ENCODE measurements around the gene TCF23.

DNA sequence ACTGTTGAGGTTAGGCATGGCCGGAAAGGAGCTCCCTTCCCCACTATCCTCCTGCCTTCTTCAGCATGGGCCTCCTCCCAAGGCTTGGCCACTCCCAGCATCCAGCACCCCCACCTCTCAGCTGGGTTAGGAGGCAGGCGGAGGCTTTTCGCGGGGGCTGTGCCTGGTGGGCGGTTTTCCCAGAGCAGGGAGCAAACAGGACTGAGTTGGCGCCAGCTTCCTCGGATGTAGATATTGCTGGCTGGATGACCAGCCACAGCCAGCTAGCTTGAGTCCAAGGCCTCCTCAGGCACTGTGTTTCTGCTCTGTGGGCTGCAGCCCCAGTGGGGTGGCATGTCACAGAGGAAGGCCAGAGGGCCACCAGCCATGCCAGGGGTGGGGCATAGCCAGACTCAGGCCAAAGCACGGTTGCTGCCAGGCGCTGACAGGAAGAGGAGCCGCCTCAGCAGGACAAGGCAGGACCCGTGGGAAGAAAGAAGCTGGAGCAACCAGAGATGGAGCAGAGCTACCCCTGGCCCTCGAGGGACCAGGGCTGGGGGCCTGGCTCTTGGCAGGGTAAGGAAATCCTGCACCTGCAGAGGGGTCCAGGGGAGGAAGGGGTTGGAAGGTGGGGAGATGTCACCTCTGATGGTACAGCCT, at the start of gene TCF23:
- TF ChIP-seq, protein P1, sequence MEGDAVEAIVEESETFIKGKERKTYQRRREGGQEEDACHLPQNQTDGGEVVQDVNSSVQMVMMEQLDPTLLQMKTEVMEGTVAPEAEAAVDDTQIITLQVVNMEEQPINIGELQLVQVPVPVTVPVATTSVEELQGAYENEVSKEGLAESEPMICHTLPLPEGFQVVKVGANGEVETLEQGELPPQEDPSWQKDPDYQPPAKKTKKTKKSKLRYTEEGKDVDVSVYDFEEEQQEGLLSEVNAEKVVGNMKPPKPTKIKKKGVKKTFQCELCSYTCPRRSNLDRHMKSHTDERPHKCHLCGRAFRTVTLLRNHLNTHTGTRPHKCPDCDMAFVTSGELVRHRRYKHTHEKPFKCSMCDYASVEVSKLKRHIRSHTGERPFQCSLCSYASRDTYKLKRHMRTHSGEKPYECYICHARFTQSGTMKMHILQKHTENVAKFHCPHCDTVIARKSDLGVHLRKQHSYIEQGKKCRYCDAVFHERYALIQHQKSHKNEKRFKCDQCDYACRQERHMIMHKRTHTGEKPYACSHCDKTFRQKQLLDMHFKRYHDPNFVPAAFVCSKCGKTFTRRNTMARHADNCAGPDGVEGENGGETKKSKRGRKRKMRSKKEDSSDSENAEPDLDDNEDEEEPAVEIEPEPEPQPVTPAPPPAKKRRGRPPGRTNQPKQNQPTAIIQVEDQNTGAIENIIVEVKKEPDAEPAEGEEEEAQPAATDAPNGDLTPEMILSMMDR (tag by site-specific recombination; IDR thresholded peaks at IDR 0.05) = no peak
- TF ChIP-seq ZNF140 (tag by site-specific recombination; IDR thresholded peaks at IDR 0.05) (no peak), ZNF544 (tag by site-specific recombination; IDR thresholded peaks at IDR 0.05) (no peak), PRDM1 (tag by site-specific recombination; IDR thresholded peaks at IDR 0.05) (no peak), YY1 (tag by site-specific recombination; IDR thresholded peaks at IDR 0.05) (no peak), ZNF670 (tag by site-specific recombination; IDR thresholded peaks at IDR 0.05; ENCODE audit: low read depth) (no peak), ZNF292 (tag by site-specific recombination; IDR thresholded peaks at IDR 0.05; ENCODE audit: borderline replicate concordance, low read depth) (no peak), KLF10 (tag by site-specific recombination; IDR thresholded peaks at IDR 0.05) (no peak), ZNF274 (IDR thresholded peaks at IDR 0.05; ENCODE audit: low read length) (no peak), ZNF274 (tag by site-specific recombination; IDR thresholded peaks at IDR 0.05; ENCODE audit: borderline replicate concordance) (no peak)
- TF ChIP-seq, protein P2, sequence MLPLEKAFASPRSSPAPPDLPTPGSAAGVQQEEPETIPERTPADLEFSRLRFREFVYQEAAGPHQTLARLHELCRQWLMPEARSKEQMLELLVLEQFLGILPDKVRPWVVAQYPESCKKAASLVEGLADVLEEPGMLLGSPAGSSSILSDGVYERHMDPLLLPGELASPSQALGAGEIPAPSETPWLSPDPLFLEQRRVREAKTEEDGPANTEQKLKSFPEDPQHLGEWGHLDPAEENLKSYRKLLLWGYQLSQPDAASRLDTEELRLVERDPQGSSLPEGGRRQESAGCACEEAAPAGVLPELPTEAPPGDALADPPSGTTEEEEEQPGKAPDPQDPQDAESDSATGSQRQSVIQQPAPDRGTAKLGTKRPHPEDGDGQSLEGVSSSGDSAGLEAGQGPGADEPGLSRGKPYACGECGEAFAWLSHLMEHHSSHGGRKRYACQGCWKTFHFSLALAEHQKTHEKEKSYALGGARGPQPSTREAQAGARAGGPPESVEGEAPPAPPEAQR (tag by site-specific recombination; IDR thresholded peaks at IDR 0.05) = no peak
- TF ChIP-seq, protein P3, sequence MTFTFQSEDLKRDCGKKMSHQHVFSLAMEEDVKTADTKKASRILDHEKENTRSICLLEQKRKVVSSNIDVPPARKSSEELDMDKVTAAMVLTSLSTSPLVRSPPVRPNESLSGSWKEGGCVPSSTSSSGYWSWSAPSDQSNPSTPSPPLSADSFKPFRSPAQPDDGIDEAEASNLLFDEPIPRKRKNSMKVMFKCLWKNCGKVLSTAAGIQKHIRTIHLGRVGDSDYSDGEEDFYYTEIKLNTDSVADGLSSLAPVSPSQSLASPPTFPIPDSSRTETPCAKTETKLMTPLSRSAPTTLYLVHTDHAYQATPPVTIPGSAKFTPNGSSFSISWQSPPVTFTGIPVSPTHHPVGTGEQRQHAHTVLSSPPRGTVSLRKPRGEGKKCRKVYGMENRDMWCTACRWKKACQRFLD (tag by site-specific recombination; IDR thresholded peaks at IDR 0.05) = no peak
- TF ChIP-seq, protein P4, sequence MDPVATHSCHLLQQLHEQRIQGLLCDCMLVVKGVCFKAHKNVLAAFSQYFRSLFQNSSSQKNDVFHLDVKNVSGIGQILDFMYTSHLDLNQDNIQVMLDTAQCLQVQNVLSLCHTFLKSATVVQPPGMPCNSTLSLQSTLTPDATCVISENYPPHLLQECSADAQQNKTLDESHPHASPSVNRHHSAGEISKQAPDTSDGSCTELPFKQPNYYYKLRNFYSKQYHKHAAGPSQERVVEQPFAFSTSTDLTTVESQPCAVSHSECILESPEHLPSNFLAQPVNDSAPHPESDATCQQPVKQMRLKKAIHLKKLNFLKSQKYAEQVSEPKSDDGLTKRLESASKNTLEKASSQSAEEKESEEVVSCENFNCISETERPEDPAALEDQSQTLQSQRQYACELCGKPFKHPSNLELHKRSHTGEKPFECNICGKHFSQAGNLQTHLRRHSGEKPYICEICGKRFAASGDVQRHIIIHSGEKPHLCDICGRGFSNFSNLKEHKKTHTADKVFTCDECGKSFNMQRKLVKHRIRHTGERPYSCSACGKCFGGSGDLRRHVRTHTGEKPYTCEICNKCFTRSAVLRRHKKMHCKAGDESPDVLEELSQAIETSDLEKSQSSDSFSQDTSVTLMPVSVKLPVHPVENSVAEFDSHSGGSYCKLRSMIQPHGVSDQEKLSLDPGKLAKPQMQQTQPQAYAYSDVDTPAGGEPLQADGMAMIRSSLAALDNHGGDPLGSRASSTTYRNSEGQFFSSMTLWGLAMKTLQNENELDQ (tag by site-specific recombination; IDR thresholded peaks at IDR 0.05; ENCODE audit: low read depth) = no peak
- TF ChIP-seq, protein P5, sequence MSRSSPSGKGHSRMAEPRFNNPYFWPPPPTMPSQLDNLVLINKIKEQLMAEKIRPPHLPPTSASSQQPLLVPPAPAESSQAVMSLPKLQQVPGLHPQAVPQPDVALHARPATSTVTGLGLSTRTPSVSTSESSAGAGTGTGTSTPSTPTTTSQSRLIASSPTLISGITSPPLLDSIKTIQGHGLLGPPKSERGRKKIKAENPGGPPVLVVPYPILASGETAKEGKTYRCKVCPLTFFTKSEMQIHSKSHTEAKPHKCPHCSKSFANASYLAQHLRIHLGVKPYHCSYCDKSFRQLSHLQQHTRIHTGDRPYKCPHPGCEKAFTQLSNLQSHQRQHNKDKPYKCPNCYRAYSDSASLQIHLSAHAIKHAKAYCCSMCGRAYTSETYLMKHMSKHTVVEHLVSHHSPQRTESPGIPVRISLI (tag by site-specific recombination; IDR thresholded peaks at IDR 0.05) = no peak

All from HEK293 (cell line).